H9 (cell line): ENCODE measurements around the gene RNF5. TPM values are rescaled to one million over a fixed set of nuclear protein-coding genes. Genes with fewer than 3 reads are reported as not detected.

Source experiments
- DNase-seq: peaks from one replicate; pipeline ENCODE4 v3.0.0-alpha.2; 2017
- H2AFZ ChIP-seq: one replicate; pipeline ENCODE4 v1.6.1; 2013; ENCODE audit warnings: mild to moderate bottlenecking, low read length, control low read depth, moderate library complexity
- H2AK5ac ChIP-seq: 2 replicates; pipeline ENCODE4 v1.6.1; 2013; ENCODE audit warnings: low read length, control low read depth, mixed read lengths; ENCODE audit not compliant: insufficient read length
- H2BK120ac ChIP-seq: one replicate; pipeline ENCODE4 v1.6.1; 2013; ENCODE audit warnings: low read depth, mild to moderate bottlenecking, low read length, control low read depth, inconsistent platforms; ENCODE audit not compliant: poor library complexity, severe bottlenecking
- H2BK12ac ChIP-seq: 2 replicates; pipeline ENCODE4 v1.6.1; 2013; ENCODE audit warnings: low read length, control low read depth, mixed read lengths, low read depth; ENCODE audit not compliant: insufficient read length
- H2BK15ac ChIP-seq: 2 replicates; pipeline ENCODE4 v1.6.1; 2013; ENCODE audit warnings: low read depth, low read length, control low read depth
- H2BK20ac ChIP-seq: one replicate; pipeline ENCODE4 v1.6.1; 2013; ENCODE audit warnings: low read depth, mild to moderate bottlenecking, low read length, control low read depth, inconsistent platforms; ENCODE audit not compliant: poor library complexity, severe bottlenecking
- H2BK5ac ChIP-seq: 2 replicates; pipeline ENCODE4 v1.6.1; 2013; ENCODE audit warnings: low read length, control low read depth, mixed read lengths; ENCODE audit not compliant: insufficient read length
- H3K14ac ChIP-seq: 2 replicates; pipeline ENCODE4 v1.6.1; 2013; ENCODE audit warnings: low read length, control low read depth; ENCODE audit not compliant: insufficient read depth
- H3K18ac ChIP-seq: 2 replicates; pipeline ENCODE4 v1.6.1; 2013; ENCODE audit warnings: low read depth, mild to moderate bottlenecking, mixed read lengths, low read length, control low read depth; ENCODE audit not compliant: insufficient read length
- H3K23ac ChIP-seq: 2 replicates; pipeline ENCODE4 v1.6.1; 2013; ENCODE audit warnings: low read length, control low read depth, mixed read lengths, low read depth; ENCODE audit not compliant: insufficient read length
- H3K23me2 ChIP-seq: 2 replicates; pipeline ENCODE4 v1.6.1; 2013; ENCODE audit warnings: low read depth, mild to moderate bottlenecking, mixed read lengths, low read length, control low read depth; ENCODE audit not compliant: insufficient read length, poor library complexity, severe bottlenecking
- H3K27ac ChIP-seq: 2 replicates; pipeline ENCODE4 v1.5.1; 2013; ENCODE audit warnings: low read length, control low read depth, mixed read lengths, low read depth; ENCODE audit not compliant: insufficient read length
- H3K27me3 ChIP-seq: 2 replicates; pipeline ENCODE4 v1.6.1; 2013; ENCODE audit warnings: low read length, control low read depth, inconsistent platforms; ENCODE audit not compliant: insufficient read depth
- H3K4ac ChIP-seq: 2 replicates; pipeline ENCODE4 v1.6.1; 2013; ENCODE audit warnings: low read depth, mild to moderate bottlenecking, control low read depth, inconsistent platforms, low read length, moderate library complexity
- H3K4me1 ChIP-seq: 2 replicates; pipeline ENCODE4 v1.6.1; 2013; ENCODE audit warnings: low read length, control low read depth, inconsistent platforms; ENCODE audit not compliant: insufficient read depth
- H3K4me2 ChIP-seq: 2 replicates; pipeline ENCODE4 v1.6.1; 2013; ENCODE audit warnings: low read length, control low read depth, mixed read lengths; ENCODE audit not compliant: insufficient read length, insufficient read depth
- H3K56ac ChIP-seq: 2 replicates; pipeline ENCODE4 v1.6.1; 2013; ENCODE audit warnings: low read depth, mild to moderate bottlenecking, mixed read lengths, low read length, control low read depth; ENCODE audit not compliant: insufficient read length
- H3K79me1 ChIP-seq: 2 replicates; pipeline ENCODE4 v1.6.1; 2013; ENCODE audit warnings: low read depth, mild to moderate bottlenecking, moderate library complexity, low read length, control low read depth, inconsistent platforms; ENCODE audit not compliant: insufficient read depth, poor library complexity, severe bottlenecking
- H3K79me2 ChIP-seq: 2 replicates; pipeline ENCODE4 v1.6.1; 2013; ENCODE audit warnings: low read length, control low read depth, inconsistent platforms; ENCODE audit not compliant: insufficient read depth
- H3K9ac ChIP-seq: 2 replicates; pipeline ENCODE4 v1.6.1; 2013; ENCODE audit warnings: low read length, control low read depth, mixed read lengths; ENCODE audit not compliant: insufficient read length; ENCODE audit errors: extremely low read depth
- H3K9me3 ChIP-seq: one replicate; pipeline ENCODE4 v1.6.1; 2013; ENCODE audit warnings: low read depth, low read length, inconsistent platforms; ENCODE audit not compliant: control insufficient read depth
- H3T11ph ChIP-seq: one replicate; pipeline ENCODE4 v1.6.1; 2013; ENCODE audit warnings: mild to moderate bottlenecking, low read length, control low read depth, inconsistent platforms
- H4K20me1 ChIP-seq: one replicate; pipeline ENCODE4 v1.6.1; 2013; ENCODE audit not compliant: control insufficient read depth, insufficient read length, insufficient read depth
- H4K5ac ChIP-seq: 2 replicates; pipeline ENCODE4 v1.6.1; 2013; ENCODE audit warnings: low read depth, mild to moderate bottlenecking, mixed read lengths, low read length, control low read depth; ENCODE audit not compliant: insufficient read length
- H4K8ac ChIP-seq: replicated peaks from 2 replicates; pipeline ENCODE4 v1.6.1; 2013; ENCODE audit warnings: low read length, control low read depth, mixed read lengths, low read depth; ENCODE audit not compliant: insufficient read length
- H4K91ac ChIP-seq: 2 replicates; pipeline ENCODE4 v1.6.1; 2013; ENCODE audit warnings: low read depth, mild to moderate bottlenecking, moderate library complexity, mixed read lengths, low read length, control low read depth; ENCODE audit not compliant: insufficient read length
- H3K27ac Mint-ChIP-seq, 3 experiments: 2 replicates in 2 of 3; 3 replicates in 1 of 3; pipeline ENCODE4 v1.8.0; 2020 to 2021; ENCODE audit warnings: mixed read lengths in 3 of 3, mild to moderate bottlenecking in 1 of 3, moderate library complexity in 1 of 3
- H3K27me3 Mint-ChIP-seq: 2 replicates; pipeline ENCODE4 v1.8.0; 2021; ENCODE audit warnings: low read depth, mild to moderate bottlenecking, moderate library complexity, mixed read lengths
- H3K36me3 Mint-ChIP-seq, 3 experiments: 2 replicates in 2 of 3; 3 replicates in 1 of 3; pipeline ENCODE4 v1.8.0; 2020 to 2021; ENCODE audit warnings: low read depth in 3 of 3, mixed read lengths in 3 of 3; ENCODE audit not compliant: insufficient read depth in 1 of 3
- H3K4me1 Mint-ChIP-seq, 2 experiments: 2 replicates each; pipeline ENCODE4 v1.8.0; 2020; ENCODE audit warnings: mixed read lengths in 2 of 2
- H3K4me3 Mint-ChIP-seq, 2 experiments: 2 replicates in 1 of 2; 3 replicates in 1 of 2; pipeline ENCODE4 v1.8.0; 2020 to 2021; ENCODE audit warnings: mild to moderate bottlenecking in 2 of 2, mixed read lengths in 2 of 2, moderate library complexity in 1 of 2
- H3K9me3 Mint-ChIP-seq, 2 experiments: 2 replicates in 1 of 2; 3 replicates in 1 of 2; pipeline ENCODE4 v1.8.0; 2020; ENCODE audit warnings: mild to moderate bottlenecking in 2 of 2, mixed read lengths in 2 of 2, moderate library complexity in 1 of 2
- WGBS: extraction: QIAGEN DNeasy Blood & Tissue Kit; methylation state at CpG from one replicate; pipeline ENCODE4 v1.1.7; 2013; ENCODE audit warnings: missing lambda C conversion rate, low lambda C conversion rate, mixed read lengths; ENCODE audit not compliant: insufficient read length; ENCODE audit errors: extremely low coverage; 5-methylcytosine and 5-hydroxymethylcytosine counted together
- total RNA-seq: library from RNA; stranded (reverse); gene quantifications from 2 replicates; pipeline ENCODE4 v1.2.1, GENCODE V29; 2021
- TF ChIP-seq, protein P1 (sequence below): fragments of 200-600 bp; sonication (generic); conservative IDR thresholded peaks from 3 replicates; pipeline ENCODE4 v1.8.0; 2021; ENCODE audit warnings: antibody characterized with exemption, mild to moderate bottlenecking

Gene RNF5
- total RNA-seq, 1 experiment from 2014 or later = 116 TPM

DNA sequence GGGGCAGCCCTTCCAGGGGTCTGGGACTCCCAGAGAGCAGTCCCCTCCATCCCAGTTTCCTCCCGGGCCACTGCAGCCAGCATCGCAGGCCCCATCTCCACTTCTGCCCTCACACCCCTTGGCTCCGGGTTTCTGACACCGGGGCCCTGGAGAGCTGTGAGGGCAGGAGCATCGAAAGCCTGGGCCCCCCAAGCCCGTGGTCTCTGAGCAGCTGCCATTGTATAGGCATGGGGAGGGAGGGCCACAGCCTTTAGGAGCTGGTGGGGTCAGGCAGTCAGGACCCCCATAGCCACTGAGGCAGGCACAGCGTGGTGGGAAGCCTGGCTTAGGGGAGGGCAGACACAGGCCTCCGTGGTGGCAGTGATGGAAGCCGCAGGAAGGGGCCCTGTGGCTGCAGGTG is 24.0 kb downstream of the RNF5 start:
- no peak overlapping the region for H3K4ac ChIP-seq
- H4K20me1 ChIP-seq = no peaks in the 10 kb centered on the region
- no peak overlapping the region for H2BK20ac ChIP-seq
- no peaks in the 10 kb centered on the region; the same call in 1 of the 2 replicates for H3K4me1 ChIP-seq
- no peaks in the 10 kb centered on the region for H3K23me2 ChIP-seq
- no peak overlapping the region for H3K4me2 ChIP-seq
- H3K79me1 ChIP-seq = no peaks in the 10 kb centered on the region
- no peak overlapping the region for H3K23ac ChIP-seq
- Mint-ChIP-seq H3K27me3 (peaks cover 5% of the 10 kb centered on the region), H3K4me1 (peaks cover under 1 to 5% of the 10 kb centered on the region in 2 experiments; a peak in 3 of 4 replicates), H3K4me3 (no peak overlapping the region), H3K9me3 (peaks cover 0 to 3% of the 10 kb centered on the region in 2 experiments; a peak in 2 of 5 replicates), H3K27ac (no peak overlapping the region), H3K36me3 (no peaks in the 10 kb centered on the region)
- no peaks in the 10 kb centered on the region for H3K79me2 ChIP-seq
- H3T11ph ChIP-seq = no peak overlapping the region
- H3K9me3 ChIP-seq = no peaks in the 10 kb centered on the region
- H4K91ac ChIP-seq = no peak overlapping the region
- H3K27ac ChIP-seq = no peak overlapping the region
- H2BK120ac ChIP-seq = no peak overlapping the region
- no peak overlapping the region for H3K9ac ChIP-seq
- no CpG with 5 or more reads among the region's 9 CpGs for WGBS
- H4K5ac ChIP-seq = no peak overlapping the region
- H2AK5ac ChIP-seq = no peak overlapping the region
- no peak overlapping the region for H2BK12ac ChIP-seq
- TF ChIP-seq, protein P1, sequence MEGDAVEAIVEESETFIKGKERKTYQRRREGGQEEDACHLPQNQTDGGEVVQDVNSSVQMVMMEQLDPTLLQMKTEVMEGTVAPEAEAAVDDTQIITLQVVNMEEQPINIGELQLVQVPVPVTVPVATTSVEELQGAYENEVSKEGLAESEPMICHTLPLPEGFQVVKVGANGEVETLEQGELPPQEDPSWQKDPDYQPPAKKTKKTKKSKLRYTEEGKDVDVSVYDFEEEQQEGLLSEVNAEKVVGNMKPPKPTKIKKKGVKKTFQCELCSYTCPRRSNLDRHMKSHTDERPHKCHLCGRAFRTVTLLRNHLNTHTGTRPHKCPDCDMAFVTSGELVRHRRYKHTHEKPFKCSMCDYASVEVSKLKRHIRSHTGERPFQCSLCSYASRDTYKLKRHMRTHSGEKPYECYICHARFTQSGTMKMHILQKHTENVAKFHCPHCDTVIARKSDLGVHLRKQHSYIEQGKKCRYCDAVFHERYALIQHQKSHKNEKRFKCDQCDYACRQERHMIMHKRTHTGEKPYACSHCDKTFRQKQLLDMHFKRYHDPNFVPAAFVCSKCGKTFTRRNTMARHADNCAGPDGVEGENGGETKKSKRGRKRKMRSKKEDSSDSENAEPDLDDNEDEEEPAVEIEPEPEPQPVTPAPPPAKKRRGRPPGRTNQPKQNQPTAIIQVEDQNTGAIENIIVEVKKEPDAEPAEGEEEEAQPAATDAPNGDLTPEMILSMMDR = no peak
- H2BK15ac ChIP-seq = no peak overlapping the region; the same call in 1 of the 2 replicates
- H3K14ac ChIP-seq = no peak overlapping the region
- H4K8ac ChIP-seq = no peak overlapping the region
- H3K18ac ChIP-seq = no peak overlapping the region
- no peaks in the 10 kb centered on the region for H3K27me3 ChIP-seq
- H3K56ac ChIP-seq = no peak overlapping the region
- DNase-seq = no peak
- H2AFZ ChIP-seq = no peak overlapping the region
- H2BK5ac ChIP-seq = no peak overlapping the region
